ENCODE results near the gene MFGE8.
"Not testable (repeated sequence)": the region's sequence is repeated elsewhere in the genome, so short reads cannot be mapped to it uniquely, and the experiment has no call there.

MFGE8 gene

GRCh38 chr15:88913017-88913849 lies at the start of gene MFGE8:
Gene MFGE8, minus strand, starts transcription at chr15:88913379. Its CDS starts 60 bp downstream, at chr15:88913319.
- peak; percentile 75 for DNase-seq

GRCh38 chr15:88959445-88959844 lies 46.3 kb upstream of the MFGE8 start:
- DNase-seq: no peak

- DNase-seq: no peak
Observed at GRCh38 chr15:88956906-88957305, 43.7 kb upstream of the MFGE8 start.

- no peak for DNase-seq
Observed at GRCh38 chr15:88956263-88956662, 43.1 kb upstream of the MFGE8 start.

GRCh38 chr15:88954431-88955277 lies 41.5 kb upstream of the MFGE8 start:
- no peak for DNase-seq

GRCh38 chr15:88950600-88951160 lies 37.5 kb upstream of the MFGE8 start:
- DNase-seq: no peak

- no peak for DNase-seq
Observed at GRCh38 chr15:88949734-88950400, 36.7 kb upstream of the MFGE8 start.

- no peak for DNase-seq
Observed at GRCh38 chr15:88940110-88940675, 27.0 kb upstream of the MFGE8 start.

- DNase-seq: no peak
Observed at GRCh38 chr15:88939486-88939806, 26.3 kb upstream of the MFGE8 start.

GRCh38 chr15:88938802-88939485 lies 25.8 kb upstream of the MFGE8 start:
- DNase-seq: no peak

- not testable (repeated sequence) for DNase-seq
Observed at GRCh38 chr15:88934449-88934848, 21.3 kb upstream of the MFGE8 start.

GRCh38 chr15:88932875-88933330 lies 19.7 kb upstream of the MFGE8 start:
- DNase-seq: no peak

GRCh38 chr15:88932271-88932874 lies 19.2 kb upstream of the MFGE8 start:
- DNase-seq: no peak

GRCh38 chr15:88930579-88930978 lies 17.4 kb upstream of the MFGE8 start:
- no peak for DNase-seq

GRCh38 chr15:88929358-88930098 lies 16.3 kb upstream of the MFGE8 start:
- DNase-seq: not testable (repeated sequence)

- not testable (repeated sequence) for DNase-seq
Observed at GRCh38 chr15:88928192-88928591, 15.0 kb upstream of the MFGE8 start.

GRCh38 chr15:88925648-88926047 lies 12.5 kb upstream of the MFGE8 start:
- DNase-seq: not testable (repeated sequence)

- not testable (repeated sequence) for DNase-seq
Observed at GRCh38 chr15:88920892-88921435, 7.8 kb upstream of the MFGE8 start.

- DNase-seq: no peak
Observed at GRCh38 chr15:88920186-88920891, 7.2 kb upstream of the MFGE8 start.

- DNase-seq: no peak
Observed at GRCh38 chr15:88918738-88919137, 5.6 kb upstream of the MFGE8 start.
